ENCODE measurements around the gene LRCH4.

Gene LRCH4

GRCh38 chr7:100546926-100547800 is 38.8 kb downstream of the LRCH4 start:
- Histone ChIP-seq H3K9me3 (ENCODE audit: insufficient read depth, low read depth, low read length) (no peaks in the 10 kb centered on the region), H3K4me2 (ENCODE audit: low read depth, low read length, poor library complexity, severe bottlenecking) (peak overlapping the region; percentile 37), H4K20me1 (ENCODE audit: insufficient read depth, low read length, poor library complexity, severe bottlenecking) (no peaks in the 10 kb centered on the region), H3K4me3 (ENCODE audit: low read length, poor library complexity, severe bottlenecking) (no peak overlapping the region), H3K79me2 (ENCODE audit: insufficient read depth, low read length) (peaks cover 16% of the 10 kb centered on the region; the same call in 1 of the 2 replicates), H3F3A (ENCODE audit: low read depth) (no peaks in the 10 kb centered on the region), H3K9me2 (replicated peaks; ENCODE audit: low read depth, low read length) (no peaks in the 10 kb centered on the region), H3K36me3 (ENCODE audit: insufficient read depth, low read length) (no peaks in the 10 kb centered on the region; the same call in none of the 2 replicates), H3K27me3 (ENCODE audit: insufficient read depth, low read length, poor library complexity, severe bottlenecking) (no peaks in the 10 kb centered on the region), H3K9ac (ENCODE audit: low read depth, low read length, poor library complexity, severe bottlenecking) (peak overlapping the region; percentile 20), H3K4me1 (ENCODE audit: insufficient read depth, low read length, poor library complexity, severe bottlenecking) (peaks cover 46% of the 10 kb centered on the region), H2AFZ (ENCODE audit: low read length) (no peak overlapping the region)
- TF ChIP-seq, protein P1, sequence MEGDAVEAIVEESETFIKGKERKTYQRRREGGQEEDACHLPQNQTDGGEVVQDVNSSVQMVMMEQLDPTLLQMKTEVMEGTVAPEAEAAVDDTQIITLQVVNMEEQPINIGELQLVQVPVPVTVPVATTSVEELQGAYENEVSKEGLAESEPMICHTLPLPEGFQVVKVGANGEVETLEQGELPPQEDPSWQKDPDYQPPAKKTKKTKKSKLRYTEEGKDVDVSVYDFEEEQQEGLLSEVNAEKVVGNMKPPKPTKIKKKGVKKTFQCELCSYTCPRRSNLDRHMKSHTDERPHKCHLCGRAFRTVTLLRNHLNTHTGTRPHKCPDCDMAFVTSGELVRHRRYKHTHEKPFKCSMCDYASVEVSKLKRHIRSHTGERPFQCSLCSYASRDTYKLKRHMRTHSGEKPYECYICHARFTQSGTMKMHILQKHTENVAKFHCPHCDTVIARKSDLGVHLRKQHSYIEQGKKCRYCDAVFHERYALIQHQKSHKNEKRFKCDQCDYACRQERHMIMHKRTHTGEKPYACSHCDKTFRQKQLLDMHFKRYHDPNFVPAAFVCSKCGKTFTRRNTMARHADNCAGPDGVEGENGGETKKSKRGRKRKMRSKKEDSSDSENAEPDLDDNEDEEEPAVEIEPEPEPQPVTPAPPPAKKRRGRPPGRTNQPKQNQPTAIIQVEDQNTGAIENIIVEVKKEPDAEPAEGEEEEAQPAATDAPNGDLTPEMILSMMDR (conservative IDR thresholded peaks at IDR 0.05; ENCODE audit: low read length), result no peak
- TF ChIP-seq EZH2phosphoT487 (IDR thresholded peaks at IDR 0.05; ENCODE audit: borderline replicate concordance), result no peak

DNA sequence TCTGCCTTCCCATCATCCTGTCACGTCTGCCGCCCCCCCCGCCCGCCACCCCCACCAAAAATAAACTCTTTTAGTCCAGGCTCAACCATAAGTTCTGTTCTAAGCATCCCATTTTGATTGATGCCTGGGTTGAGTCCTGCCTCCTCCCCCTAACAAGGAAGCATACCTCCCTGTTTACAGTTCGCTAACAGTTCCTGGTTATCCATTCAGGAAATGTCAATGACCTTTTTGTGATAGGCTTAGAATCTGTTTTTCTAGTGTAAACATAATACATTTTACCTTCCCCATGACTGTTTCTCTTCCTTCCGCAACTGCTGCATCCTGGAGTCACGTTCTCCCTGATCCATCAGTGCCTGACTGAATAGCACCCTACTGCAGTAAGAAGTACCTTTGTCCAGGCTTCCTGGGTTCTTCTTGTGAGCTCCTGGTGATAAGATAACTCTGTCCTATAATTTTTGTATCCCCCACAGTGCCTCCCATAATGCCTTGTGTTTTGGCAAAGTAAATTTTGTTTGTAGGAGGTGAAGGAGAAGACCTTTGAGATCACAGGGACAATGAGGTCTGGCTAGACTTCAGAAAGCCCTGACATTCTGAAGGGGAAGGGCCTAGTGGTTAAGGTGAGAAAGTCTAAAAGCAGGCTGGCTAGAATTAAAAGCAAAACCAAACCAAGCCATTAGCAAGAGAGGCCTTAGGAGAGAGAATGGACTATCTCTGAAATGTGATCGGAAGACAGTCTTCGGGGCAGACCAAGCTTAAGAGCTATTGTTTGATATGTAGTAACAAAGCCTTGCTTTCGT is 39.6 kb downstream of the LRCH4 start:
- Histone ChIP-seq H3K79me2 (ENCODE audit: insufficient read depth, low read length) (peaks cover 16% of the 10 kb centered on the region; the same call in 1 of the 2 replicates), H3K27me3 (ENCODE audit: insufficient read depth, low read length, poor library complexity, severe bottlenecking) (no peaks in the 10 kb centered on the region), H2AFZ (ENCODE audit: low read length) (no peak overlapping the region), H3K9me2 (replicated peaks; ENCODE audit: low read depth, low read length) (no peaks in the 10 kb centered on the region), H3K9me3 (ENCODE audit: insufficient read depth, low read depth, low read length) (no peaks in the 10 kb centered on the region), H3F3A (ENCODE audit: low read depth) (no peaks in the 10 kb centered on the region), H3K4me2 (ENCODE audit: low read depth, low read length, poor library complexity, severe bottlenecking) (peak overlapping the region; percentile 37), H3K9ac (ENCODE audit: low read depth, low read length, poor library complexity, severe bottlenecking) (peak overlapping the region; percentile 24), H4K20me1 (ENCODE audit: insufficient read depth, low read length, poor library complexity, severe bottlenecking) (no peaks in the 10 kb centered on the region), H3K36me3 (ENCODE audit: insufficient read depth, low read length) (no peaks in the 10 kb centered on the region; the same call in 1 of the 2 replicates), H3K4me3 (ENCODE audit: low read length, poor library complexity, severe bottlenecking) (no peak overlapping the region), H3K4me1 (ENCODE audit: insufficient read depth, low read length, poor library complexity, severe bottlenecking) (peaks cover 46% of the 10 kb centered on the region)
- TF ChIP-seq EZH2phosphoT487 (IDR thresholded peaks at IDR 0.05; ENCODE audit: borderline replicate concordance), result no peak
- TF ChIP-seq, protein P1 (conservative IDR thresholded peaks at IDR 0.05; ENCODE audit: low read length), result no peak

GRCh38 chr7:100545360-100546128 is 40.4 kb downstream of the LRCH4 start:
- Histone ChIP-seq H2AFZ (ENCODE audit: low read length) (no peak overlapping the region), H4K20me1 (ENCODE audit: insufficient read depth, low read length, poor library complexity, severe bottlenecking) (no peaks in the 10 kb centered on the region), H3K9me2 (replicated peaks; ENCODE audit: low read depth, low read length) (no peaks in the 10 kb centered on the region), H3K36me3 (ENCODE audit: insufficient read depth, low read length) (no peaks in the 10 kb centered on the region; the same call in 1 of the 2 replicates), H3K4me1 (ENCODE audit: insufficient read depth, low read length, poor library complexity, severe bottlenecking) (peaks cover 51% of the 10 kb centered on the region), H3K4me3 (ENCODE audit: low read length, poor library complexity, severe bottlenecking) (no peak overlapping the region), H3F3A (ENCODE audit: low read depth) (no peaks in the 10 kb centered on the region), H3K4me2 (ENCODE audit: low read depth, low read length, poor library complexity, severe bottlenecking) (peak overlapping the region; percentile 37), H3K27me3 (ENCODE audit: insufficient read depth, low read length, poor library complexity, severe bottlenecking) (no peaks in the 10 kb centered on the region), H3K9ac (ENCODE audit: low read depth, low read length, poor library complexity, severe bottlenecking) (peak overlapping the region; percentile 9), H3K79me2 (ENCODE audit: insufficient read depth, low read length) (peaks cover 16% of the 10 kb centered on the region; the same call in 1 of the 2 replicates), H3K9me3 (ENCODE audit: insufficient read depth, low read depth, low read length) (no peaks in the 10 kb centered on the region)
- no peak for TF ChIP-seq EZH2phosphoT487 (IDR thresholded peaks at IDR 0.05; ENCODE audit: borderline replicate concordance)
- TF ChIP-seq, protein P1 (conservative IDR thresholded peaks at IDR 0.05; ENCODE audit: low read length), result no peak; the same call in 1 of the 2 replicates

Measured in Loucy (cell line).